ENCODE data around the gene DGKI. TPM values are rescaled to one million over a fixed set of nuclear protein-coding genes. Genes with fewer than 3 reads are reported as not detected.

DGKI gene
- total RNA-seq, 1 experiment from 2014 or later, result 0.55 TPM

DNA sequence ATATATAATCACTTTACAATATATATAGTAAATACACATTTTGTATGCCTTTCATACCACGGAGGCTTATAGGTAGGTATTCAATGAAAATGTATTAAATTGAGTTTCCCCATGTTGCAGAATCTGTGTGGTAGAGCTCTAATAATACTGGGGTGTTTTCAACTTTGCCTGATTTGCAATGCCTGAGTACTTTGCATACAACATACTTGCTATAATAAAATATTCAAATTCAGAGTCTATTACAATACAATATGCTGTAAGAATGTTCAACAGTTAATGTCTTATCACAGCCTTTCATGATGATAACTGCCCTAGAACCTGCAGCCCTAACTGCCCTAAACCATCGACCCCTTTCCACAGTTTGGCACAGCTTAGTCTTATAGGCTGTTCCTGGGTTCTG is 114.6 kb downstream of the DGKI start:
- no peak overlapping the region for H3K56ac ChIP-seq (ENCODE audit: insufficient read length, low read depth, low read length)
- no peaks in the 10 kb centered on the region for H4K20me1 ChIP-seq (ENCODE audit: control insufficient read depth, insufficient read depth, insufficient read length)
- H2BK5ac ChIP-seq (ENCODE audit: insufficient read length, low read length), result no peak overlapping the region
- H2BK20ac ChIP-seq (ENCODE audit: low read depth, low read length, poor library complexity, severe bottlenecking), result no peak overlapping the region
- no peaks in the 10 kb centered on the region for H3K9me3 ChIP-seq (ENCODE audit: control insufficient read depth, low read depth, low read length)
- H4K8ac ChIP-seq (replicated peaks; ENCODE audit: insufficient read length, low read depth, low read length), result no peak overlapping the region
- H3K4me1 Mint-ChIP-seq, result peaks cover 0 to 4% of the 10 kb centered on the region in 2 experiments; a peak in 1 of 4 replicates
- no peaks in the 10 kb centered on the region for H3K79me1 ChIP-seq (ENCODE audit: insufficient read depth, low read depth, low read length, poor library complexity, severe bottlenecking)
- H3K27me3 ChIP-seq (ENCODE audit: insufficient read depth, low read length), result no peaks in the 10 kb centered on the region
- no peak overlapping the region for H2BK12ac ChIP-seq (ENCODE audit: insufficient read length, low read depth, low read length)
- H3K4me2 ChIP-seq (ENCODE audit: insufficient read depth, insufficient read length, low read length), result no peak overlapping the region
- no peaks in the 10 kb centered on the region for H3K27me3 Mint-ChIP-seq (ENCODE audit: low read depth)
- no peak overlapping the region for H2AFZ ChIP-seq (ENCODE audit: low read length)
- no peak overlapping the region for H3K4me3 Mint-ChIP-seq
- H3T11ph ChIP-seq (ENCODE audit: low read length), result no peak overlapping the region
- H4K5ac ChIP-seq (ENCODE audit: insufficient read length, low read depth, low read length), result no peak overlapping the region
- no peak overlapping the region for H3K14ac ChIP-seq (ENCODE audit: insufficient read depth, low read length)
- no peaks in the 10 kb centered on the region for H3K4me1 ChIP-seq (ENCODE audit: insufficient read depth, low read length)
- H2BK120ac ChIP-seq (ENCODE audit: low read depth, low read length, poor library complexity, severe bottlenecking), result no peak overlapping the region
- TF ChIP-seq, protein P1, sequence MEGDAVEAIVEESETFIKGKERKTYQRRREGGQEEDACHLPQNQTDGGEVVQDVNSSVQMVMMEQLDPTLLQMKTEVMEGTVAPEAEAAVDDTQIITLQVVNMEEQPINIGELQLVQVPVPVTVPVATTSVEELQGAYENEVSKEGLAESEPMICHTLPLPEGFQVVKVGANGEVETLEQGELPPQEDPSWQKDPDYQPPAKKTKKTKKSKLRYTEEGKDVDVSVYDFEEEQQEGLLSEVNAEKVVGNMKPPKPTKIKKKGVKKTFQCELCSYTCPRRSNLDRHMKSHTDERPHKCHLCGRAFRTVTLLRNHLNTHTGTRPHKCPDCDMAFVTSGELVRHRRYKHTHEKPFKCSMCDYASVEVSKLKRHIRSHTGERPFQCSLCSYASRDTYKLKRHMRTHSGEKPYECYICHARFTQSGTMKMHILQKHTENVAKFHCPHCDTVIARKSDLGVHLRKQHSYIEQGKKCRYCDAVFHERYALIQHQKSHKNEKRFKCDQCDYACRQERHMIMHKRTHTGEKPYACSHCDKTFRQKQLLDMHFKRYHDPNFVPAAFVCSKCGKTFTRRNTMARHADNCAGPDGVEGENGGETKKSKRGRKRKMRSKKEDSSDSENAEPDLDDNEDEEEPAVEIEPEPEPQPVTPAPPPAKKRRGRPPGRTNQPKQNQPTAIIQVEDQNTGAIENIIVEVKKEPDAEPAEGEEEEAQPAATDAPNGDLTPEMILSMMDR (conservative IDR thresholded peaks at IDR 0.05), result no peak
- DNase-seq, result no peak
- H3K18ac ChIP-seq (ENCODE audit: insufficient read length, low read depth, low read length), result no peak overlapping the region
- H3K23ac ChIP-seq (ENCODE audit: insufficient read length, low read depth, low read length), result no peak overlapping the region
- no peak overlapping the region for H3K4ac ChIP-seq (ENCODE audit: low read depth, low read length)
- WGBS (ENCODE audit: extremely low coverage, insufficient read length, low lambda C conversion rate), result no CpG with 5 or more reads among the region's 2 CpGs
- no peak overlapping the region for H4K91ac ChIP-seq (ENCODE audit: insufficient read length, low read depth, low read length)
- no peaks in the 10 kb centered on the region for H3K36me3 Mint-ChIP-seq (ENCODE audit: insufficient read depth in 1 of 3, low read depth in 3 of 3)
- no peak overlapping the region for H2BK15ac ChIP-seq (ENCODE audit: low read depth, low read length)
- H3K23me2 ChIP-seq (ENCODE audit: insufficient read length, low read depth, low read length, poor library complexity, severe bottlenecking), result no peaks in the 10 kb centered on the region
- no peak overlapping the region for H2AK5ac ChIP-seq (ENCODE audit: insufficient read length, low read length)
- H3K9ac ChIP-seq (ENCODE audit: extremely low read depth, insufficient read length, low read length), result no peak overlapping the region
- no peak overlapping the region for H3K27ac Mint-ChIP-seq
- H3K79me2 ChIP-seq (ENCODE audit: insufficient read depth, low read length), result no peaks in the 10 kb centered on the region
- H3K9me3 Mint-ChIP-seq, result no peaks in the 10 kb centered on the region
- no peak overlapping the region for H3K27ac ChIP-seq (ENCODE audit: insufficient read length, low read depth, low read length)
